ENCODE measurements around the gene NUP54. TPM values are rescaled to one million over a fixed set of nuclear protein-coding genes. Genes with fewer than 3 reads are reported as not detected.

The NUP54 gene
- total RNA-seq, 2 donors from 2014 or later = 31.7 to 43.5 TPM

DNA sequence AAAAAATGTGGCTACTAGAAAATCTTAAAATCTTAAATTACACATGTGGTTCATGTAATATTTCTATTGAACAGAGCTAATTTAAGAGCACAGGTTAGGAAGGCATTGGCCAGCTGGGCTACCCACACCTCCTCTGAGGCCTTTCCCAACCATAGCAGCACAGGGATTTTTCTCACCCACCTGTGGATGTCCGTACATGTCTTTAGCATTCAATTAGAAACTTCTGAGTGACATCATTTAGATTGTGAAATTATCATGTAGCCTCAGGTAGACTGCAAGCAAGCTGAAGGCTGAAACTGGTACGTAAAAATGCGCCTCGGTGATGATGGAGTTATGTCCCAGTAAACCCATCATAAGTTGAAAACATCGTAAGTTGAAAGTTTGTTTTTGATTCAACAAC, 34.3 kb upstream of the NUP54 start:
- WGBS = 88% methylated on average over 5 of the region's 5 CpGs
- Histone ChIP-seq H3K27me3 (replicated peaks; ENCODE audit: insufficient read depth) (no peaks in the 10 kb centered on the region), H3K36me3 (no peaks in the 10 kb centered on the region), H3K4me3 (no peak overlapping the region), H3K9me3 (no peaks in the 10 kb centered on the region), H3K4me1 (replicated peaks) (no peaks in the 10 kb centered on the region), H3K27ac (no peak overlapping the region)
- TF ChIP-seq POLR2A (IDR thresholded peaks at IDR 0.05) (no peak), CTCF (IDR thresholded peaks at IDR 0.05) (no peak), POLR2AphosphoS5 (IDR thresholded peaks at IDR 0.05) (no peak)
- intact Hi-C loops (cut with DNase I) = loop anchor here (10.0 kb wide), 1 partner anchor 322 kb away; no protein-coding TSS in a partner anchor
- DNase-seq (ENCODE audit: low spot score) = no peak

- Histone ChIP-seq H3K4me1 (replicated peaks) (no peaks in the 10 kb centered on the region), H3K9me3 (no peaks in the 10 kb centered on the region), H3K27ac (no peak overlapping the region), H3K27me3 (replicated peaks; ENCODE audit: insufficient read depth) (no peaks in the 10 kb centered on the region), H3K4me3 (no peak overlapping the region), H3K36me3 (no peaks in the 10 kb centered on the region)
- WGBS = 59% methylated on average over 11 of the region's 11 CpGs
- intact Hi-C loops (cut with DNase I) = loop anchor here (5.0 to 10.0 kb wide), 3 partner anchors 73 to 325 kb away; partner anchors contain the start of genes CCDC158 and FAM47E
- peak; percentile 81 to 97 (median 88) for TF ChIP-seq CTCF (IDR thresholded peaks at IDR 0.05)
- TF ChIP-seq POLR2A (IDR thresholded peaks at IDR 0.05) = no peak
- TF ChIP-seq POLR2AphosphoS5 (IDR thresholded peaks at IDR 0.05) = peak; percentile 56
- DNase-seq (ENCODE audit: low spot score) = peak; percentile 86
Measured at GRCh38 chr4:76179398-76180318, 31.5 kb upstream of the NUP54 start.

- no peak overlapping the region for H3K27ac ChIP-seq
- no peak overlapping the region for H3K4me3 ChIP-seq
- no peaks in the 10 kb centered on the region for H3K27me3 ChIP-seq (replicated peaks; ENCODE audit: insufficient read depth)
- WGBS = 72% methylated on average over 2 of the region's 2 CpGs
- no peaks in the 10 kb centered on the region for H3K9me3 ChIP-seq
- H3K36me3 ChIP-seq = no peaks in the 10 kb centered on the region
- no peaks in the 10 kb centered on the region for H3K4me1 ChIP-seq (replicated peaks)
- no peak for DNase-seq (ENCODE audit: low spot score)
- intact Hi-C loops (cut with DNase I) = loop anchor here (5.0 kb wide), 2 partner anchors 74 to 244 kb away; partner anchors contain the start of genes CCDC158 and FAM47E
- TF ChIP-seq POLR2A (IDR thresholded peaks at IDR 0.05) (no peak), CTCF (IDR thresholded peaks at IDR 0.05) (no peak), POLR2AphosphoS5 (IDR thresholded peaks at IDR 0.05) (no peak)
Measured at GRCh38 chr4:76178296-76178695, 30.1 kb upstream of the NUP54 start.

DNA sequence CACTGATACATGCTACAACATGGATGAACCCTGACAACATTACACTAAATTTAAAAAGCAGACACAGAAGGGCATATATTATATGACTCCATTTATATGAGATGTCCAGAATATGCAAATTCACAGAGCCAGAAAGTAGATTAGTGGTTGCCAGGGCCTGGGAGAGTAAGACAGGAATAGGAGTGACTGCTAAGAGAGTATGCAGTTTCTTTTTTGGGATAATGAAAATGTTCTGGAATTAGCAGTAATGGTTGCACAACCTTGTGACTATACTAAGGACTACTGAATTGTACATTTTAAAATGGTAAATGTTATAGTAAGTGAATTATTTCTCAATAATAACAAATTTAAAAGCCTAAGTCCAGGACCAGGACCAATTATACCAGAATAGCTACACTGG, 29.5 kb upstream of the NUP54 start:
- no peak overlapping the region for H3K4me3 ChIP-seq
- no peak for DNase-seq (ENCODE audit: low spot score)
- no peak overlapping the region for H3K27ac ChIP-seq
- H3K9me3 ChIP-seq = no peaks in the 10 kb centered on the region
- no peaks in the 10 kb centered on the region for H3K4me1 ChIP-seq (replicated peaks)
- no peaks in the 10 kb centered on the region for H3K27me3 ChIP-seq (replicated peaks; ENCODE audit: insufficient read depth)
- no peaks in the 10 kb centered on the region for H3K36me3 ChIP-seq
- intact Hi-C loops (cut with DNase I) = loop anchor here (5.0 kb wide), 2 partner anchors 75 to 245 kb away; partner anchors contain the start of genes CCDC158 and FAM47E
- no peak for TF ChIP-seq CTCF (IDR thresholded peaks at IDR 0.05)

All from prostate gland (tissue), 2 donors.